Testis (tissue), 3 donors: ENCODE measurements around the gene ACE. TPM values are rescaled to one million over a fixed set of nuclear protein-coding genes. Genes with fewer than 3 reads are reported as not detected.

Experiments
- DNase-seq: peaks from one replicate; pipeline ENCODE4 v3.0.0-alpha.2; 2019
- H3K27ac ChIP-seq, 2 donors: fragments of 200-600 bp; sonication (generic); one replicate each; pipeline ENCODE4 v1.5.1; 2019
- H3K27me3 ChIP-seq: fragments of 200-600 bp; sonication (generic); one replicate; pipeline ENCODE4 v1.5.1; 2019
- H3K36me3 ChIP-seq: fragments of 200-600 bp; sonication (generic); one replicate; pipeline ENCODE4 v1.5.1; 2017; ENCODE audit warnings: low read depth; ENCODE audit errors: missing control alignments
- H3K4me1 ChIP-seq: fragments of 200-600 bp; sonication (generic); one replicate; pipeline ENCODE4 v1.5.1; 2019
- H3K4me3 ChIP-seq, 2 donors: fragments of 200-600 bp; sonication (generic); one replicate each; pipeline ENCODE4 v1.5.1; 2017 to 2019
- H3K9me3 ChIP-seq: fragments of 200-600 bp; sonication (generic); one replicate; pipeline ENCODE4 v1.5.1; 2017
- CTCF ChIP-seq, 3 experiments: fragments of 450-650 bp in 2 of 3; fragments of 200-600 bp in 1 of 3; sonication (generic) in 1 of 3; IDR thresholded peaks; one replicate each; pipeline ENCODE4 v1.5.1; 2016 to 2019; ENCODE audit warnings: antibody characterized with exemption in 3 of 3, mild to moderate bottlenecking in 2 of 3, moderate library complexity in 1 of 3
- POLR2A ChIP-seq: fragments of 450-650 bp; IDR thresholded peaks from one replicate; pipeline ENCODE4 v1.6.1; 2017; ENCODE audit warnings: antibody characterized with exemption, mild to moderate bottlenecking, moderate library complexity
- WGBS, 2 donors: methylation state at CpG; one replicate each; pipeline ENCODE4 v1.1.5; 2018; 5-methylcytosine and 5-hydroxymethylcytosine counted together
- intact Hi-C: fragments of 100-400 bp; cut with DNase I; formaldehyde crosslinking; loops from one replicate; pipeline ENCODE4 v1.15.1; 2023; ENCODE audit warnings: low total_unique reads
- polyA plus RNA-seq: library from polyadenylated mRNA; stranded (reverse); fragments of 350-450 nt; fragmentation: Illumina TruSeq; extraction: RNeasy Lipid Tissue Mini Kit (QIAGEN cat#74804); gene quantifications from one replicate; pipeline ENCODE4 v1.2.3, GENCODE V29; 2014; ENCODE audit warnings: low read depth, low replicate concordance; ENCODE audit not compliant: insufficient read depth
- total RNA-seq, 2 donors: library from RNA; depleted of rRNA; stranded (reverse); fragments of >200 nt; gene quantifications; one replicate each; pipeline ENCODE4 v1.2.3, GENCODE V29; 2016

ACE gene
- total and polyA plus RNA-seq, 3 donors from 2014 or later, result 87.8 to 216 (median 174) TPM

- Histone ChIP-seq H3K4me3 (no peak overlapping the region), H3K27me3 (no peaks in the 10 kb centered on the region), H3K4me1 (no peaks in the 10 kb centered on the region), H3K9me3 (no peaks in the 10 kb centered on the region), H3K36me3 (no peaks in the 10 kb centered on the region), H3K27ac (no peak overlapping the region)
- intact Hi-C loops, result no loop called here
- no peak for DNase-seq
- 73 to 78% methylated on average over 6 of the region's 6 CpGs for WGBS, 2 donors
- TF ChIP-seq CTCF (IDR thresholded peaks at IDR 0.05) (no peak), POLR2A (no peak)
Measured at GRCh38 chr17:63516910-63517824, 40.3 kb downstream of the ACE start.

- Histone ChIP-seq H3K4me3 (no peak overlapping the region), H3K27ac (no peak overlapping the region), H3K9me3 (no peaks in the 10 kb centered on the region), H3K36me3 (no peaks in the 10 kb centered on the region), H3K27me3 (no peaks in the 10 kb centered on the region), H3K4me1 (no peaks in the 10 kb centered on the region)
- TF ChIP-seq POLR2A, result no peak
- no peak for TF ChIP-seq CTCF (IDR thresholded peaks at IDR 0.05)
- 79% methylated on average over 8 of the region's 8 CpGs for WGBS, 2 donors
- intact Hi-C loops, result no loop called here
- no peak for DNase-seq
Measured at GRCh38 chr17:63517825-63518534, 41.1 kb downstream of the ACE start.

DNA sequence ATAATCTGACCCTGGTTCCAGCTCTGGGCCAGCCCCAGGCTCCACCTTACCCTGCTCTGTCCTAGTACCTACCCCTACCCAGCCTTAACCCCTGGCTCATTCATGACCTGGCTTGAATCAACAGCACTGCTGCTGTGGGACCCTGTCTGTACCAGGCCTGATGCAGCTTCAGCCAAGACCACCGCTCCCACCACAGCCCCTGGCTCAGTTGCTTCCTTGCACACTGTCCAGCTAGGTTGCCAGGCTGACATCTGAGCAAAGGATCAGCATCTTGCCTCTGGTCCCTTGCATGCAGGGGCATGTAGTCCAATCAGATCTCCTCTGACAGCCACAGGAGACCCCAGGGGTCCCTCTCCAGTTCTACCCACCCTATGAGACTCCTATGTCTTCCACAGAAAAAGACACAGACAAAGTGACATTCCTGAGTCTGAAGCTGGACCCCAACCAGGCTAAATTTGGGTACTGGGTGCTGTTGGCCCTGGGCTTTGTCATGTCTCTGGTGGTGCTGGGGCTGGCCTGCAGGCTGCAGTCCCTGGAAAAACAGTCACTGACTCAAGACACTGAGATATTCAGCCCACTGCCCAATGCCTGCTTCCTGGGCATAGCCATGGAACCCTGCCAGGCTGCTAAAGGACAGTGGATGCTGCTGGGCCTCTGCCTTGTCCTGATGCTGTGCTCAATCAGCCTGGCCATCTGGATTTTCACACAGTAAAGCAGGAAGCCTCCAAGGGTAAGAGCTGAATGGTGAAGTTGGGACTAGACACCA, 42.4 kb downstream of the ACE start:
- no peak for TF ChIP-seq POLR2A
- TF ChIP-seq CTCF (IDR thresholded peaks at IDR 0.05), result no peak
- Histone ChIP-seq H3K4me1 (no peaks in the 10 kb centered on the region), H3K27me3 (no peaks in the 10 kb centered on the region), H3K27ac (no peak overlapping the region), H3K36me3 (no peaks in the 10 kb centered on the region), H3K4me3 (no peak overlapping the region), H3K9me3 (no peaks in the 10 kb centered on the region)
- intact Hi-C loops, result no loop called here
- no peak for DNase-seq
- 56 to 88% methylated on average over 1 of the region's 1 CpG for WGBS, 2 donors

DNA sequence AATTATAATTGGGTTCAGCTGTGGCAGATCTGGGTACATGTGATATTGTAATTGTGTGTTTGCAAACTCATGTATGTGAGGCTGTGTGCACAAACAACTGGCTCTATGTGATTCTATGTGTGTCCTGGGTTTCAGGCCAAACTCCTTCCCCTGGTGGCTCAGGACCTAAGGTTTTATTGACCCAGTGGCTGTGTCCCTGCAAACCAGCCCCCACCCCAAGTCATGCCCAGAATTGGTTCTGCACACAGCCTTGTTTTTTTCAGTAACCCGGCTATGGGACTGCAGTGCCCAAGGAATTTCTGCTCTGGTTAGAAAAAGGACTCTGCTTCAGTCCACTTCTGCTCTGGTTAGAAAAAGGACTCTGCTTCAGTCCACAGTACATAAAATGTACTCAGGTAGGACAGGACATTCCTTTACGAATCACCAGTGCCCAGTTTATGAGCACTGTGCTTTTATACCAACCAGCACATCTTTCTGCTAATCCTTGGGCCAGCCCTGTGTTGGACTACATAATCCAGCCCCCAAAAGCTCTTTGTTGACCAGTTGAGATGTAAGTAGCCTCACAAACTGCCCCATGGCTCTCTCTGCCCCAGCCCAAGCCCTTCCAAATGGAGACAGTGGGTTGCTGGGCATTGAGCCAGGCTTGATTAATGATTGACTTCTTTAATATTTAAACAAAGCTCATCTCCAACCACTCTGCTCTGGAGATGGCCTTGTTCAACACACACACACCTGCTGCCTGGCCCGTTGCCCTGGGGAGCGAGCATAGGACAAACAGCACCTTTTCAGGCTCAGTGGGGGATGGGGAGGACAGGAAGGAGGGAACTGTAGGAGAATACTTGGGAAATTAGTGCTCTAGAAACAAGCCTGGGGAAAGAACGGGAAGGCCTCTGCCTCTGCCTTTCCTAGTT, 43.4 kb downstream of the ACE start:
- intact Hi-C loops, result no loop called here
- Histone ChIP-seq H3K36me3 (no peaks in the 10 kb centered on the region), H3K4me1 (no peaks in the 10 kb centered on the region), H3K9me3 (no peaks in the 10 kb centered on the region), H3K27ac (no peak overlapping the region), H3K4me3 (no peak overlapping the region), H3K27me3 (no peaks in the 10 kb centered on the region)
- TF ChIP-seq CTCF (IDR thresholded peaks at IDR 0.05), result no peak
- no peak for TF ChIP-seq POLR2A
- no peak for DNase-seq
- WGBS, 2 donors, result 70 to 72% methylated on average over 5 of the region's 5 CpGs
